Measurements from ENCODE around the gene FOXL1.

Gene FOXL1

GRCh38 chr16:86549076-86549892, 29.1 kb upstream of the FOXL1 start:
- DNase-seq, result no peak

DNA sequence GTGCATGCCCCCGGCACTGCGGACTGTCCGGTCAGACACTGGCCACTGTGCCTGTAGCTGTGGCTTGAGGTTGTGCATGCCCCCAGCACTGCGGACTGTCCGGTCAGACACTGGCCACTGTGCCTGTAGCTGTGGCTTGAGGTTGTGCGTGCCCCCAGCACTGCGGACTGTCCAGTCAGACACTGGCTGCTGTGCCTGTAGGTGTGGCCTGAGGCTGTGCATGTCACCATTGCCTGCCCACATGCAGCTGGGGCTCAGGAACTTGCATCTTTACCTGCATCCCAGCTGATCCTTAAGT, 28.5 kb upstream of the FOXL1 start:
- no peak for DNase-seq

GRCh38 chr16:86550281-86550680, 28.1 kb upstream of the FOXL1 start:
- DNase-seq, result no peak

DNA sequence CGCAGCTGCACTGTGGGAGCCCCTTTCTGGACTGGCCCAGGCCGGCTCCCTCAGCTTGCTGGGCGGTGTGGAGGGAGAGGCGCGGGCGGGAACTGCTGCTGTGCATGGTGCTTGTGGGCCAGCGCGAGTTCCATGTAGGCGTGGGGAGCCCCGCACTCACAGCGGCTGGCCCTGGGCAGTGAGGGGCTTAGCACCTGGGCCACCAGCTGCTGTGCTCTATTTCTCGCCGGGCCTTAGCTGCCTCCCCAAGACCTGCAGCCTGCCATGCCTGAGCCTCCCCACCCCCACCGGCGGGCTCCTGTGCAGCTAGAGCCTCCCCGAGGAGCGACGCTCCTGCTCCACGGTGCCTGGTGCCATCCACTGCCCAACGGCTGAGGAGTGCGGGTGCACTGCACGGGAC, 25.0 kb upstream of the FOXL1 start:
- DNase-seq, result no peak

DNA sequence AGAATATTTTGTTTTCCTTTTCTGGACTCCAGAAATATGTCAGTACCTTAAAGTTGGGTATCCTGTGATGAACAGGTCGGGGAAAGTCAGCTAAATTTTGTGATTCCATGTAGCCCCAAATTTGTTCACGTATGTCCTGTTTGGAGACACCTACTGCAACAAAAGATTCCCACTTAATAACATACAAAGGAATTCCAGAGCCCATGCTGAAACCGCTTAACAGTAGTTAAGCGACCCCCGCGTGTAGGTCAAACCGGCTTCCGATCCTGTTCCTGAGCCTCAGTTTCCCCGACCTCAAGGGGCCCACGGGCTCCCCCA, 23.8 kb upstream of the FOXL1 start:
- no peak for DNase-seq

- DNase-seq, result peak; percentile 95
These were observed 23.2 kb upstream of the FOXL1 start, which contains the start of gene MTHFSD for GRCh38 chr16:86554917-86555703. TSS of gene MTHFSD (minus strand) at chr16:86555235. CDS start at chr16:86555184, 51 bp downstream.

DNA sequence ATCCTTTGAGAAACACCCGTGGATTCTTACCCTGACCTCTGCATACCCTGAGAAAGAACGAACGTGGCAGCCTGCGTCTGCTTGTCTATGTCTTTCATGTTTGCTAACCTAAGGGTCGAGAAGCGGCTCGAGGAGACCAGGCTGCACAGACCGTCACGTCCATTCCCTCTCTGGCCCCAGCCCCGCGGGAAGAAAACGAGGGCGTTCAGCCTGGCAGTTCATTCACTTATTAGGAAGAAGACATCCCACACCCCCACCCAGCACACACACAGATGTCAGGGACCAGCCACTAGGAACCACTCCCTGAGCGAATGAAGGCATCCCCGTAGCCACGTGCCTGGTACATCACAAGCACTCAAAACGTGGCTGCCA, 22.7 kb upstream of the FOXL1 start:
- no peak for DNase-seq

GRCh38 chr16:86556576-86556975, 21.8 kb upstream of the FOXL1 start:
- no peak for DNase-seq

- DNase-seq, result no peak
These were observed 20.8 kb upstream of the FOXL1 start for GRCh38 chr16:86557587-86557986.

GRCh38 chr16:86558355-86559193, 19.8 kb upstream of the FOXL1 start:
- DNase-seq, result no peak

DNA sequence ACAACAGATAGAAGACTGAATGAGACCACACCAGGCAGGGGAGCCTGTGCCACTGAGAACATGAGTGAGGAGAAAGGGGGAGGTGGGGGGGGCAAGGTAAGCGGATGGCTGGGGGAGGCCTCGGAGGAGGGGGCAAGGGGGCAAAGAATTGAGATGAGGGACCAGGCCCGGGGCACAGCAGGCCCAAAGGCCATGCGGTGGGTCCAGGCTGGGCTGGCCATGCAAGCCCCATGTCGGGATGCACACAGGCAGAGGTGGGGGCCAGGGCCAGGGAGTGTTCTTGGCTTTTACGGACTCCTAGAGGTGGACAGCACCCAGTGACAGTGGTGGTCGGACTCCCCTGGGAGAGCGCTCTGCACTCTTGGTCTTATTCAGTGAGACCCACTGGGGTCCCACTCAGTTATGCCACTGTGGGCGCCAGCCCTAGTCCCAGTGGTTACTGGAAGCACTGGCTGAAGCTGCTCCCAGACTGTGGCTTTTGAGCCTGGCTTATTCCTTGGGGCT, 18.5 kb upstream of the FOXL1 start:
- no peak for DNase-seq

DNA sequence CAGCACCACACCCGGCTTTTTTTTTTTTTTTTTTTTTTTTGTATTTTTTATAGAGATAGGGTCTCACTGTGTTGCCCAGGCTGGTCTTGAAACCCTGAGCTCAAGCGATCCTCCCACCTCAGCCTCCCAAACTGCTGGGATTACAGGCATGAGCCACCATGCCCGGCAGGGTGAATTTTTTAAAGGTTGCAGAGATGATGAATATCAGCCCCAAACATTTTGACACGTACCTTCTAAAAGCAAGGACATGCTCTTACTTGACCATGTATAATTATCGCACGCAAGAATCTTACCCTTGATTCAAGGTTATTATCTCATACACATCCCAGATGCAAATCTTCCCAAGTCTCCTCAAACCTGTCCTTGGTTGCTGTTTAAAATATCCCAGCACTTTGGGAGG, 16.0 kb upstream of the FOXL1 start:
- no peak for DNase-seq

GRCh38 chr16:86563469-86564345, 14.6 kb upstream of the FOXL1 start:
- DNase-seq, result peak; percentile 89

- DNase-seq, result no peak
These were observed 13.1 kb upstream of the FOXL1 start for GRCh38 chr16:86565181-86565631.

DNA sequence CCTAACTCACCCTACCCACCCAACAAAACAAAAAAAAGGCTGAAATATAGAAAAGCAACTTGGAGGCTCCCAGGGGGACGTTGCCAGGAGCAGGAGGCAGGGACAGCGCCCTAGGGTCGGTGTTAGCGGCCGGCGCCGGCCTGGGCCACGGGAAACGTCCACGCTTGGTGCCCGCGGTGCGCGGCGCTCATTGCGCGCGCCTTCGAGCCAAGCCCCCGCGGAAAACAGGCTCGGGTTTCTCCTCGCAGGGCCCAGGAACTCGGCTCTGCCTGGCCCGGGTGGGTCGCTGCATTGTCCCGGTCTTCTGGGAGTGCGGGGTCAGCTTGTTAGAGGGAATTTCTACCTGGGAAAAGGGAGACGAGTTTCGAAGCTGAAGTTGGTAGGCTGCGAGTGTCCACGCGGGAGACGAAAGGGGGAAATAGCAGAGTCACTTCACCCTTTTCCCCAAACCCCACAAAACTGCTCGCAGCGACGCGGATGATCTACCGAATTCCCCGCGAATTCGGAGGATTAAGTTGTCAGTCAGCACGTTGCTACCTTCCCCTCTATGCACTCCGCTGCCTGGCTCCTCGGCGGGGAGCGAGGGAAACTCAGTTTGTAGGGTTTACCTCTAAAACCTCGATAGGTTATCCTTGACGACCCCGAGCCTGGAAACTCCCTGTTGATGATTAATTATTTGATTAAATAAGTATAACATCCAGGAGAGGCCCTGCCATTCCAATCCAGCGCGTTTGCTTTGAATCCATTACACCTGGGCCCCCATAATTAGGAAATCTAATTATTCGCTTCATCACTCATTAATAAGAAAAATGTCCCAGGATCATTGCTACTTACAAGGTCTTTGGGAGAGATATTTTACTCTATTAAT, 12.5 kb upstream of the FOXL1 start:
- DNase-seq, result no peak

DNA sequence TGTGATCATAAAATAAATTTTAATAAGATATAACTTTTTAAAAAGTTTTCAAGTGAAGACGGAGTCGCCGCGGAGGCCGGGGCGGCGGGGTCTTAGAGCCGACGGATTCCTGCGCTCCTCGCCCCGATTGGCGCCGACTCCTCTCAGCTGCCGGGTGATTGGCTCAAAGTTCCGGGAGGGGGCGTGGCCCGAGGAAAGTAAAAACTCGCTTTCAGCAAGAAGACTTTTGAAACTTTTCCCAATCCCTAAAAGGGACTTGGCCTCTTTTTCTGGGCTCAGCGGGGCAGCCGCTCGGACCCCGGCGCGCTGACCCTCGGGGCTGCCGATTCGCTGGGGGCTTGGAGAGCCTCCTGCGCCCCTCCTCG, 11.8 kb upstream of the FOXL1 start, which contains the start of gene FOXC2:
FOXC2 (plus strand) TSS at position 229 of the 365 bp plus-strand sequence. CDS start 507 bp downstream, outside the sequence.
- DNase-seq, result peak; percentile 34

DNA sequence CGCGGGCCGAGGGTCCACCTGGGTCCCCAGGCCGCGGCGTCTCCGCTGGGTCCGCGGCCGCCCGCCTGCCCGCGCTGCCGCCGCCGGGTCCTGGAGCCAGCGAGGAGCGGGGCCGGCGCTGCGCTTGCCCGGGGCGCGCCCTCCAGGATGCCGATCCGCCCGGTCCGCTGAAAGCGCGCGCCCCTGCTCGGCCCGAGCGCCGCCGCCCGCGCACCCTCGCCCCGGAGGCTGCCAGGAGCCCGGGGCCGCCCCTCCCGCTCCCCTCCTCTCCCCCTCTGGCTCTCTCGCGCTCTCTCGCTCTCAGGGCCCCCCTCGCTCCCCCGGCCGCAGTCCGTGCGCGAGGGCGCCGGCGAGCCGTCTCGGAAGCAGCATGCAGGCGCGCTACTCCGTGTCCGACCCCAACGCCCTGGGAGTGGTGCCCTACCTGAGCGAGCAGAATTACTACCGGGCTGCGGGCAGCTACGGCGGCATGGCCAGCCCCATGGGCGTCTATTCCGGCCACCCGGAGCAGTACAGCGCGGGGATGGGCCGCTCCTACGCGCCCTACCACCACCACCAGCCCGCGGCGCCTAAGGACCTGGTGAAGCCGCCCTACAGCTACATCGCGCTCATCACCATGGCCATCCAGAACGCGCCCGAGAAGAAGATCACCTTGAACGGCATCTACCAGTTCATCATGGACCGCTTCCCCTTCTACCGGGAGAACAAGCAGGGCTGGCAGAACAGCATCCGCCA, 11.2 kb upstream of the FOXL1 start:
- DNase-seq, result no peak

GRCh38 chr16:86567701-86568581, 10.4 kb upstream of the FOXL1 start:
- DNase-seq, result no peak
